Adrenal gland (tissue), 12 donors: ENCODE results near the gene PEAR1. TPM values are rescaled to one million over a fixed set of nuclear protein-coding genes. Genes with fewer than 3 reads are reported as not detected.

ENCODE experiments used
- DNase-seq, 7 donors: peaks; one replicate each; pipeline ENCODE4 v3.0.0-alpha.2; 2019 to 2020
- H3K27ac ChIP-seq, 5 donors: fragments of 200-600 bp; sonication (generic) in 4 of 5; 1 replicate in 3 of 5; 2 replicates in 2 of 5; pipeline versions ENCODE4 v1.5.1 to v1.8.0; 2016 to 2020; ENCODE audit warnings: mild to moderate bottlenecking in 1 of 5
- H3K27me3 ChIP-seq: fragments of 200-600 bp; 2 replicates; pipeline ENCODE4 v1.8.0; 2021
- H3K36me3 ChIP-seq, 2 donors: fragments of 200-600 bp; replicated peaks in 1 of 2; 1 replicate in 1 of 2; 2 replicates in 1 of 2; pipeline versions ENCODE4 v1.5.1 to v1.8.0; 2018 to 2022
- H3K4me1 ChIP-seq, 2 donors: fragments of 200-600 bp; replicated peaks in 1 of 2; 1 replicate in 1 of 2; 2 replicates in 1 of 2; pipeline versions ENCODE4 v1.5.1 to v1.8.0; 2018 to 2021
- H3K4me3 ChIP-seq, 4 donors: fragments of 200-600 bp; sonication (generic) in 3 of 4; one replicate each; pipeline ENCODE4 v1.5.1; 2016 to 2018
- H3K9me3 ChIP-seq, 3 donors: fragments of 200-600 bp; sonication (generic) in 1 of 3; replicated peaks in 1 of 3; 1 replicate in 2 of 3; 2 replicates in 1 of 3; pipeline versions ENCODE4 v1.5.1 to v1.8.0; 2016 to 2021
- POLR2A ChIP-seq, 2 donors: fragments of 450-650 bp; IDR thresholded peaks; one replicate each; pipeline ENCODE4 v1.6.1; 2017; ENCODE audit warnings: antibody characterized with exemption in 2 of 2, mild to moderate bottlenecking in 2 of 2, moderate library complexity in 1 of 2
- WGBS, 4 donors: extraction: QIAGEN DNeasy Blood & Tissue Kit in 2 of 4; methylation state at CpG; one replicate each; pipeline versions ENCODE4 v1.1.5 to v1.1.7; 2013 to 2017; 5-methylcytosine and 5-hydroxymethylcytosine counted together
- intact Hi-C, 2 donors: fragments of 100-400 bp; cut with DNase I; formaldehyde crosslinking; loops; one replicate each; pipeline versions ENCODE4 v1.14.1 to v1.15.0; 2022 to 2023
- polyA plus RNA-seq, 3 donors: library from polyadenylated mRNA; stranded (reverse); fragments of 200-250 nt in 2 of 3; fragments of 350-450 nt in 1 of 3; fragmentation: Illumina TruSeq in 1 of 3; extraction: RNeasy Lipid Tissue Mini Kit (QIAGEN cat#74804) in 1 of 3; gene quantifications; one replicate each; pipeline ENCODE4 v1.2.3, GENCODE V29; 2013 to 2014
- total RNA-seq, 9 donors: library from RNA; depleted of rRNA in 4 of 9; stranded (reverse); fragments of >200 nt in 4 of 9; fragments of 120-200 nt in 1 of 9; fragmentation: NEBNext Ultra II Directional in 1 of 9; extraction: Animal tissue kit (Norgen Biotek cat#: 25700) in 1 of 9; gene quantifications; one replicate each; pipeline versions ENCODE4 v1.1.0 to v1.2.4, GENCODE V29; 2013 to 2023
- TF ChIP-seq, protein P1 (sequence below), 6 experiments: fragments of 450-650 bp in 4 of 6; fragments of 200-600 bp in 2 of 6; sonication (generic) in 1 of 6; IDR thresholded peaks; 1 replicate in 5 of 6; 2 replicates in 1 of 6; pipeline versions ENCODE4 v1.5.1 to v1.8.0; 2016 to 2021; ENCODE audit warnings: antibody characterized with exemption in 6 of 6, mild to moderate bottlenecking in 2 of 6, moderate library complexity in 1 of 6
- donor health status: healthy with polysubstance abuse.
- donor health status: Bipolar disorder and iron deficiency.
- donor health status: DM: yes; HTN: yes; CAD: no.
- donor health status: DM: no; HTN: no; CAD: no.
- donor health status: DM: no; HTN: no; CAD: no.
- donor health status: DM: yes; HTN: yes; CAD: no.

The PEAR1 gene
- total and polyA plus RNA-seq, 12 donors: 4.2 to 31.1 (median 10.4) TPM

DNA sequence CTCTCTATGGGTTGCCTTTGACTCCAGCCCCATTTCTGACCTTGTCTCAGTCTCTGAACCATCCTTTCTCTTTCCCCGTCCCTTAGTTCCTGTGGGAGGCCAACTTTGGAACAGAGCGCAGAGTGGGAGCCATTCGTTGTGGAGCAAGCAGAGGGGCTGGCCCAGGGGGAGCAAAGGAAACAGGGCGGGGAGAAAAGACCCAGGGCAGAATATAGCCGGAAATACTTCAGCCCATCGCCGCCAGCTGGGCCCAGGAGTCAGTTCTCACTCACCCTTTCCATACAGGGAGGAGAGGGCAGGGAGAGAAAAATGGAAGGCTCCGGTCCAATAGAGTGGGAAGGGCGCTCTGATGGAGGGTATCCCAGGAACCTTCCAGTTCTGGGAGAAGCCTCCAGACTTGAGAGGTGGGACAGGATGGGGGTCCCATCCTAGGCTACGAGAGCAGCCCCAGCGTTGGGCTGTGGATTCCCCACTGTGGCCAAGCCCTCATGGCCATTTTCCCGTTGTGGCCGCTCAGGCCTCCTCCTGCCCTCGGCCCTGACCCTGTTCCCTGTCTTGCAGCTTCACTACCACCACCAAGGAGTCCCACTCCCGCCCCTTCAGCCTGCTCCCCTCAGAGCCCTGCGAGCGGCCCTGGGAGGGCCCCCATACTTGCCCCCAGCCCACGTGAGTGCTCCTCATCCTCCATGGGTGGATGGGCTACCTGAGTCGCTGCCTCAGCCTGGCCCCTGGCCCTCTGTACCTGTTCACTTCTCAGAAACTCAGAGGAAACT is 10.9 kb downstream of the PEAR1 start:
- intact Hi-C loops: no loop called here
- no peak overlapping the region for H3K4me3 ChIP-seq
- peaks cover 0 to 10% of the 10 kb centered on the region in 2 donors for H3K4me1 ChIP-seq
- WGBS, 4 donors: 67 to 70% (median 69%) methylated on average over 13 to 19 of the region's 19 CpGs
- no peaks in the 10 kb centered on the region for H3K36me3 ChIP-seq
- TF ChIP-seq, protein P1, sequence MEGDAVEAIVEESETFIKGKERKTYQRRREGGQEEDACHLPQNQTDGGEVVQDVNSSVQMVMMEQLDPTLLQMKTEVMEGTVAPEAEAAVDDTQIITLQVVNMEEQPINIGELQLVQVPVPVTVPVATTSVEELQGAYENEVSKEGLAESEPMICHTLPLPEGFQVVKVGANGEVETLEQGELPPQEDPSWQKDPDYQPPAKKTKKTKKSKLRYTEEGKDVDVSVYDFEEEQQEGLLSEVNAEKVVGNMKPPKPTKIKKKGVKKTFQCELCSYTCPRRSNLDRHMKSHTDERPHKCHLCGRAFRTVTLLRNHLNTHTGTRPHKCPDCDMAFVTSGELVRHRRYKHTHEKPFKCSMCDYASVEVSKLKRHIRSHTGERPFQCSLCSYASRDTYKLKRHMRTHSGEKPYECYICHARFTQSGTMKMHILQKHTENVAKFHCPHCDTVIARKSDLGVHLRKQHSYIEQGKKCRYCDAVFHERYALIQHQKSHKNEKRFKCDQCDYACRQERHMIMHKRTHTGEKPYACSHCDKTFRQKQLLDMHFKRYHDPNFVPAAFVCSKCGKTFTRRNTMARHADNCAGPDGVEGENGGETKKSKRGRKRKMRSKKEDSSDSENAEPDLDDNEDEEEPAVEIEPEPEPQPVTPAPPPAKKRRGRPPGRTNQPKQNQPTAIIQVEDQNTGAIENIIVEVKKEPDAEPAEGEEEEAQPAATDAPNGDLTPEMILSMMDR (IDR thresholded peaks at IDR 0.05): no peak
- TF ChIP-seq POLR2A (IDR thresholded peaks at IDR 0.05): no peak
- no peaks in the 10 kb centered on the region for H3K27me3 ChIP-seq
- no peaks in the 10 kb centered on the region for H3K9me3 ChIP-seq
- H3K27ac ChIP-seq: peak overlapping the region in 2 of 5 donors; percentile 26 to 90
- no peak for DNase-seq

DNA sequence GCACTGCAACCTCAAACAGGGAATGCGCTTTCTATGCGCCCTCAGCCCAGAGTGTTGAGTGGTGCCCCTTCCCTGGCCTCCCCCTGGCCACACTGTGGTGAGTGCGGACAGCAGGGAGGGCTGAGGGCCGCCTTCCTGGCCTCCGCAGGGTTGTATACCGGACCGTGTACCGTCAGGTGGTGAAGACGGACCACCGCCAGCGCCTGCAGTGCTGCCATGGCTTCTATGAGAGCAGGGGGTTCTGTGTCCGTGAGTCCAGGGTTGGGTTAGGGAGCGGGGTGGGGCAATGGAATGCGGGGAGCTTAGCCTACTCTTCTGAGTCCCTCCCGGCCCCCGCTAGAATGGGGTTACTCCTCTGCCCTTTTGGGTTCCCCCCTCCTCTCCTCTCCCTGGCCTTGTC is 11.7 kb downstream of the PEAR1 start:
- no peak overlapping the region for H3K4me3 ChIP-seq
- intact Hi-C loops: no loop called here
- peaks cover 0 to 10% of the 10 kb centered on the region in 2 donors for H3K4me1 ChIP-seq
- H3K27ac ChIP-seq: peak overlapping the region in 1 of 5 donors; percentile 90
- H3K27me3 ChIP-seq: no peaks in the 10 kb centered on the region
- no peak for DNase-seq
- no peaks in the 10 kb centered on the region for H3K36me3 ChIP-seq
- H3K9me3 ChIP-seq: no peaks in the 10 kb centered on the region
- TF ChIP-seq POLR2A (IDR thresholded peaks at IDR 0.05): no peak
- TF ChIP-seq, protein P1 (IDR thresholded peaks at IDR 0.05): no peak
- 68 to 83% (median 80%) methylated on average over 5 to 16 of the region's 16 CpGs for WGBS, 4 donors

DNA sequence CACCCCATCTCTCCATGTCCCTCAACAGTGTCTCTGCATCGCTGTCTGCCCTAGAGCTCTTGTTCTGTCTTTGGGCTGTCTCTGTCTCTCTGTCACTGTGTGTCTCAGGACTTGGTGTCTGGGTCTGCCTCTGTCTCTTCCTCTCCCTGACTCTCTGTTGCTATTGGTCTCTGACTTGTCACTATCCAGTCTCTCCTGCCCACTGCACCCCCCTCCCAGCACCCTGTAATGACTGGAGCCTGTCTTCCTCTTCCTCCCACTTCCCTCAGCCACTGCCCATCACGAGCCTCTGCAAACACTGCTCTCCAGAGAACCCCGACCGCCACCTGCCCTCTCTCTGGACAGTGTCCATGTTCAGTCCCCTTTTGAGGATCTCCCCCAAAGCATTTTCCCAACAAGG is 12.1 kb downstream of the PEAR1 start:
- DNase-seq: no peak
- H3K4me1 ChIP-seq: peaks cover 0 to 10% of the 10 kb centered on the region in 2 donors
- TF ChIP-seq, protein P1 (IDR thresholded peaks at IDR 0.05): no peak
- TF ChIP-seq POLR2A (IDR thresholded peaks at IDR 0.05): no peak

DNA sequence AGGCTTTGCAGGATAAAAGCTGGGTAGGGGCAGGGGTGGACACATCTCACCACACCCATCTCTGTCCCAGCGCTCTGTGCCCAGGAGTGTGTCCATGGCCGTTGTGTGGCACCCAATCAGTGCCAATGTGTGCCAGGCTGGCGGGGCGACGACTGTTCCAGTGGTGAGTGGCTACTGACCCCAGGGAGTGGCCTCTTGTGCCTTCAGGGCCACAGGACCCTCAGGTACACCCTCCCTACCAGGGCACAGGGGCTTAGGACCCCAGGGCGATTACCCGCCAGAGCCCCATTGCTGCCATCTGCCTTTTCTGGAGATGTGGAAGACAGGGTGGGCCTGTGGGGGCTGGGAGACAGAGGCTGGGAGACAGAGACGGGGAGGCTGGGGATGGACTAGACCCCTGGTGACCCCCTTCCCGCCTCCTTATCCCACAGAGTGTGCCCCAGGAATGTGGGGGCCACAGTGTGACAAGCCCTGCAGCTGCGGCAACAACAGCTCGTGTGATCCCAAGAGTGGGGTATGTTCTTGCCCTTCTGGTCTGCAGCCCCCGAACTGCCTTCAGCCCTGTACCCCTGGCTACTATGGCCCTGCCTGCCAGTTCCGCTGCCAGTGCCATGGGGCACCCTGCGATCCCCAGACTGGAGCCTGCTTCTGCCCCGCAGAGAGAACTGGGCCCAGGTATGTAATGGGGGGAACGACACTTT is 12.8 kb downstream of the PEAR1 start:
- H3K4me1 ChIP-seq: peaks cover 0 to 10% of the 10 kb centered on the region in 2 donors
- WGBS, 4 donors: 83 to 94% (median 90%) methylated on average over 2 to 16 of the region's 16 CpGs

More for the DNA sequence above, 12.1 kb downstream of the PEAR1 start:
- WGBS, 4 donors: 55 to 85% (median 64%) methylated on average over 4 of the region's 4 CpGs
- no peaks in the 10 kb centered on the region for H3K9me3 ChIP-seq
- no peaks in the 10 kb centered on the region for H3K36me3 ChIP-seq
- H3K4me3 ChIP-seq: no peak overlapping the region
- intact Hi-C loops: no loop called here
- H3K27me3 ChIP-seq: no peaks in the 10 kb centered on the region
- H3K27ac ChIP-seq: peak overlapping the region in 1 of 5 donors; percentile 90

More for the DNA sequence above, 12.8 kb downstream of the PEAR1 start:
- H3K27me3 ChIP-seq: no peaks in the 10 kb centered on the region
- DNase-seq: no peak
- no peaks in the 10 kb centered on the region for H3K9me3 ChIP-seq
- no peak overlapping the region for H3K27ac ChIP-seq
- no peak overlapping the region for H3K4me3 ChIP-seq
- intact Hi-C loops: no loop called here
- no peaks in the 10 kb centered on the region for H3K36me3 ChIP-seq
- TF ChIP-seq, protein P1 (IDR thresholded peaks at IDR 0.05): no peak
- no peak for TF ChIP-seq POLR2A (IDR thresholded peaks at IDR 0.05)
